DOHH2 (cell line): ENCODE data around the gene CACNB4.

Experiments used
- H3F3A ChIP-seq: fragments of 200-600 bp; sonication (generic), shearing (Covaris generic); 2 replicates; pipeline ENCODE4 v1.6.0; 2016; ENCODE audit warnings: antibody characterized with exemption, mild to moderate bottlenecking; ENCODE audit not compliant: control insufficient read depth, insufficient read depth
- H3K27ac ChIP-seq: fragments of 200-600 bp; sonication (generic); 2 replicates; pipeline ENCODE4 v1.5.1; 2014; ENCODE audit warnings: low read depth, mild to moderate bottlenecking, low read length, moderate library complexity
- H3K27me3 ChIP-seq: fragments of 200-600 bp; sonication (generic); 2 replicates; pipeline ENCODE4 v1.6.1; 2014; ENCODE audit warnings: mild to moderate bottlenecking, low read length, mixed read lengths; ENCODE audit not compliant: control insufficient read depth
- H3K36me3 ChIP-seq: fragments of 200-600 bp; sonication (generic); 2 replicates; pipeline ENCODE4 v1.6.1; 2014; ENCODE audit warnings: mild to moderate bottlenecking, low read length, moderate library complexity, mixed read lengths; ENCODE audit not compliant: control insufficient read depth
- H3K4me1 ChIP-seq: fragments of 200-600 bp; sonication (generic); 2 replicates; pipeline ENCODE4 v1.6.1; 2014; ENCODE audit warnings: mild to moderate bottlenecking, low read length, mixed read lengths; ENCODE audit not compliant: control insufficient read depth
- H3K4me2 ChIP-seq: fragments of 200-600 bp; sonication (generic); 2 replicates; pipeline ENCODE4 v1.6.0; 2014; ENCODE audit warnings: mild to moderate bottlenecking, low read length, moderate library complexity
- H3K4me3 ChIP-seq: fragments of 200-600 bp; sonication (generic); 2 replicates; pipeline ENCODE4 v1.5.1; 2014; ENCODE audit warnings: mild to moderate bottlenecking, low read length, mixed read lengths
- H3K79me2 ChIP-seq: fragments of 200-600 bp; sonication (generic); 2 replicates; pipeline ENCODE4 v1.6.1; 2014; ENCODE audit warnings: mild to moderate bottlenecking, low read length, mixed read lengths; ENCODE audit not compliant: control insufficient read depth
- H3K9me2 ChIP-seq: fragments of 200-600 bp; sonication (generic); replicated peaks from 2 replicates; pipeline ENCODE4 v1.6.1; 2014; ENCODE audit warnings: mild to moderate bottlenecking, low read length, mixed read lengths; ENCODE audit not compliant: control insufficient read depth
- H3K9me3 ChIP-seq: fragments of 200-600 bp; sonication (generic); 2 replicates; pipeline ENCODE4 v1.6.1; 2014; ENCODE audit warnings: antibody characterized with exemption, low read length, mixed read lengths; ENCODE audit not compliant: control insufficient read depth, insufficient read depth
- H4K20me1 ChIP-seq: fragments of 200-600 bp; sonication (generic); 2 replicates; pipeline ENCODE4 v1.6.0; 2014; ENCODE audit warnings: low read depth, mild to moderate bottlenecking, antibody characterized with exemption, low read length, moderate library complexity; ENCODE audit not compliant: control insufficient read depth, insufficient read depth
- CTCF ChIP-seq: fragments of 200-600 bp; sonication (generic); IDR thresholded peaks from one replicate; pipeline ENCODE4 v1.5.1; 2014; ENCODE audit warnings: antibody characterized with exemption, mild to moderate bottlenecking, low read depth, low read length; ENCODE audit not compliant: poor library complexity, severe bottlenecking
- EZH2phosphoT487 ChIP-seq: fragments of 200-600 bp; sonication (generic); IDR thresholded peaks from 2 replicates; pipeline ENCODE4 v1.6.1; 2017; ENCODE audit warnings: borderline replicate concordance, mild to moderate bottlenecking, antibody characterized with exemption, low read length, moderate library complexity, mixed read lengths

CACNB4 gene

GRCh38 chr2:151849413-151850010, 249.3 kb downstream of the CACNB4 start:
- TF ChIP-seq CTCF (no peak), EZH2phosphoT487 (no peak)
- H3K4me3 ChIP-seq: no peak overlapping the region
- H3K79me2 ChIP-seq: no peaks in the 10 kb centered on the region
- no peaks in the 10 kb centered on the region for H3K9me2 ChIP-seq
- H3K9me3 ChIP-seq: no peaks in the 10 kb centered on the region
- no peak overlapping the region for H3K27ac ChIP-seq
- H3K4me1 ChIP-seq: no peaks in the 10 kb centered on the region
- H3F3A ChIP-seq: no peaks in the 10 kb centered on the region
- no peaks in the 10 kb centered on the region for H4K20me1 ChIP-seq
- H3K27me3 ChIP-seq: no peaks in the 10 kb centered on the region; the same call in none of the 2 replicates
- H3K4me2 ChIP-seq: no peak overlapping the region
- no peaks in the 10 kb centered on the region for H3K36me3 ChIP-seq

- Histone ChIP-seq H3K4me2 (no peak overlapping the region), H3K4me1 (peaks cover 4% of the 10 kb centered on the region; the same call in 1 of the 2 replicates), H3K9me3 (no peaks in the 10 kb centered on the region), H3K9me2 (no peaks in the 10 kb centered on the region), H3K4me3 (no peak overlapping the region), H3K36me3 (no peaks in the 10 kb centered on the region), H3K27me3 (no peaks in the 10 kb centered on the region; the same call in none of the 2 replicates), H3K27ac (no peak overlapping the region), H4K20me1 (no peaks in the 10 kb centered on the region), H3F3A (no peaks in the 10 kb centered on the region), H3K79me2 (no peaks in the 10 kb centered on the region)
- TF ChIP-seq EZH2phosphoT487 (no peak), CTCF (no peak)
These were observed 253.0 kb downstream of the CACNB4 start for GRCh38 chr2:151845884-151846283.

GRCh38 chr2:151845481-151845880, 253.4 kb downstream of the CACNB4 start:
- Histone ChIP-seq H3K4me1 (peaks cover 5% of the 10 kb centered on the region; the same call in 1 of the 2 replicates), H3K79me2 (no peaks in the 10 kb centered on the region), H3K27me3 (no peaks in the 10 kb centered on the region; the same call in 1 of the 2 replicates), H3K36me3 (no peaks in the 10 kb centered on the region), H4K20me1 (no peaks in the 10 kb centered on the region), H3K27ac (no peak overlapping the region), H3K9me2 (no peaks in the 10 kb centered on the region), H3F3A (no peaks in the 10 kb centered on the region), H3K4me3 (no peak overlapping the region), H3K4me2 (no peak overlapping the region), H3K9me3 (no peaks in the 10 kb centered on the region)
- TF ChIP-seq EZH2phosphoT487: no peak
- TF ChIP-seq CTCF: no peak
